Duodenal mucosa (tissue), 2 donors: Measurements from ENCODE around the gene ASTN2.

Experiments used
- H3K27ac ChIP-seq: one replicate; pipeline ENCODE4 v1.7.0; 2013; ENCODE audit warnings: low read depth, low read length
- H3K27me3 ChIP-seq, 2 donors: one replicate each; pipeline ENCODE4 v1.7.0; 2013; ENCODE audit warnings: low read length in 2 of 2, control low read depth in 1 of 2; ENCODE audit not compliant: insufficient read depth in 2 of 2, control insufficient read depth in 1 of 2
- H3K36me3 ChIP-seq, 2 donors: one replicate each; pipeline ENCODE4 v1.7.0; 2013; ENCODE audit warnings: low read length in 2 of 2, control low read depth in 1 of 2; ENCODE audit not compliant: insufficient read depth in 2 of 2, control insufficient read depth in 1 of 2
- H3K4me1 ChIP-seq, 2 donors: one replicate each; pipeline ENCODE4 v1.7.0; 2013; ENCODE audit warnings: low read length in 2 of 2, control low read depth in 1 of 2; ENCODE audit not compliant: insufficient read depth in 2 of 2, control insufficient read depth in 1 of 2
- H3K4me3 ChIP-seq, 2 donors: one replicate each; pipeline ENCODE4 v1.7.0; 2013; ENCODE audit warnings: low read length in 2 of 2, low read depth in 1 of 2
- H3K9ac ChIP-seq, 2 donors: one replicate each; pipeline ENCODE4 v1.7.0; 2013; ENCODE audit warnings: low read length in 2 of 2, low read depth in 1 of 2
- H3K9me3 ChIP-seq, 2 donors: one replicate each; pipeline ENCODE4 v1.7.0; 2013; ENCODE audit warnings: low read length in 2 of 2, control low read depth in 1 of 2; ENCODE audit not compliant: control insufficient read depth in 1 of 2

ASTN2 gene

DNA sequence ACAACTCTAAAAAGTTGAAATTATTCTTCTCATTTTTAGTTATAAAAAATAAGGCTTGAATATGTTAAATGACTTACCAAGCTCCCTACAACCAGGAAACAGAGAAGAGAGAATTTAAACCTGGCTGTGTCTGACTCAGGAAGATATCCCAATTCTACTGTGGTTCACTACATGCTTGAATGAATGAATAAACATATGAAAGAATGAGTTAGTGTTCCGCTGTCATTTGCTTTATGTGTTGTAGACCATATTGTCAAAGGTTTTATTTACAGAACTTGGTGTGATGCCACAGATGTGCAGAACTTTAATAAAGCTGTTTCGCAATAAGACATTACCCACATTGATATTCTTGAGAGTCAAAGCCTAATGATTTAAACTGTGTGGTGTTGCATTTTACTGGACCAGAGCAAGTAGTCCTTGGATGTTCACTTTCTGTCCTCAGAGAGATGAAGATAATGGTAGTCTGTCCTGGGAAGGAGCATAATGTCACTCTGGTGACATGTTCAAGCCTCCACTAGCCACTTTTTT, 414.6 kb downstream of the ASTN2 start:
- Histone ChIP-seq H3K9ac (no peak overlapping the region), H3K4me1 (no peaks in the 10 kb centered on the region), H3K36me3 (no peaks in the 10 kb centered on the region), H3K27me3 (no peaks in the 10 kb centered on the region), H3K27ac (no peak overlapping the region), H3K4me3 (no peak overlapping the region), H3K9me3 (no peaks in the 10 kb centered on the region)

DNA sequence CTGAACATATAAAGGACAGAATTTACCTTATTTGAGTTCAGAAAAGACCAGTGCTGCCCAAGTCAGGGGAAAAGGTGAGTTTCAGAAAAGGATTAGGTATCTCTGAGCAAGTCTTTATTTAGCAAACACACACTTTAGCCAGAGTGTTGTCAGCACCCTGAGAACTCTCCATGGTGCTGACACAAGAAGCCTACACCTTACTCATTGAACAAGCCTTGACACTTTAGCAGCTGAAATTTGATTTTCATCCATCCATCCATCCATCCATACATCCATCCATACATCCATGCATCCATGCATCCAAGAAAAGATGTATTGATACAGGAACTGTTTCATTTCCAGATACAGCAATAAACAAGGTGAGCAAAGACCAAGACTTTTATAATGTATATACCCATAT, 416.6 kb downstream of the ASTN2 start:
- H3K4me1 ChIP-seq = no peaks in the 10 kb centered on the region
- no peak overlapping the region for H3K4me3 ChIP-seq
- H3K9me3 ChIP-seq = no peaks in the 10 kb centered on the region
- no peak overlapping the region for H3K27ac ChIP-seq
- H3K27me3 ChIP-seq = no peaks in the 10 kb centered on the region
- H3K36me3 ChIP-seq = no peaks in the 10 kb centered on the region
- H3K9ac ChIP-seq = no peak overlapping the region

DNA sequence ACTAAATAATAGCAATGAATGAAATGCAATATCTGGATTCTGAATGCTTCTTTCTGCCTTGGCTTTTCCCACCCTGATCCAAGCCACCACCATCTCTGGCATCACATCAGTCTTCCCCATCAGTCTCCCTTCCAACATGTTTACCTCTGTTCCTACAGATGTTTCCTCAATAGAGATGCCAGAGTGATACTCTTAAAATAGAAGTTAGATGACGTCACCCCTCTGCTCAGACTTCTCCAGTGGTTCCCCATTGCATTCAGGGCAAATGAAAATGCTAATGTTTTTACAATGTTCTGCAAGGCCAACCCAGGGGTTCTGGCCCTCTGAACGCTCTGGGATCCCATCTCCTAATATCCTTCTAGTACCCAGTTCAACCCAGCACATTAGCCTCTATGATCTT, 422.0 kb downstream of the ASTN2 start:
- H3K27ac ChIP-seq = no peak overlapping the region
- H3K4me1 ChIP-seq = no peaks in the 10 kb centered on the region
- no peaks in the 10 kb centered on the region for H3K27me3 ChIP-seq
- H3K4me3 ChIP-seq = no peak overlapping the region
- H3K36me3 ChIP-seq = no peaks in the 10 kb centered on the region
- H3K9me3 ChIP-seq = no peaks in the 10 kb centered on the region
- H3K9ac ChIP-seq = no peak overlapping the region

DNA sequence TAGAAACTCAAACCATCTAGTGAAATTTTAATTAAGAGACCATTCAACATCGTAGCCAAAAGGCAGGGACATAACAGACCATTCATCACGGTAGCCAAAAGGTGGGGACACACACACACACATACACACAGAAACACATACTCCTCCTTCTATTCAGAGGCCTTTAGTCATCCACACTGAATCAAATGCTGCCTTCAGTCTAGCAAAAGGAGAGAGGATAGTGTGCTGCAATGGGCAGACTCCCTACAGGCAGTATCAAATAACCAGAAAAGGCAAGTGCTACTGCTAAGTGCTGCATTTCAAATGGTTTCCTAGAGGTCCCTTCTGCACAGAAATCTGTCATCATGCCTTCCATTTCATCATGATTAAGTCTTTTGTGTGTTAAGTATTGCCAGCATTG, 423.8 kb downstream of the ASTN2 start:
- no peaks in the 10 kb centered on the region for H3K9me3 ChIP-seq
- H3K36me3 ChIP-seq = no peaks in the 10 kb centered on the region
- H3K4me1 ChIP-seq = no peaks in the 10 kb centered on the region
- no peak overlapping the region for H3K4me3 ChIP-seq
- no peak overlapping the region for H3K9ac ChIP-seq
- H3K27me3 ChIP-seq = no peaks in the 10 kb centered on the region
- H3K27ac ChIP-seq = no peak overlapping the region

DNA sequence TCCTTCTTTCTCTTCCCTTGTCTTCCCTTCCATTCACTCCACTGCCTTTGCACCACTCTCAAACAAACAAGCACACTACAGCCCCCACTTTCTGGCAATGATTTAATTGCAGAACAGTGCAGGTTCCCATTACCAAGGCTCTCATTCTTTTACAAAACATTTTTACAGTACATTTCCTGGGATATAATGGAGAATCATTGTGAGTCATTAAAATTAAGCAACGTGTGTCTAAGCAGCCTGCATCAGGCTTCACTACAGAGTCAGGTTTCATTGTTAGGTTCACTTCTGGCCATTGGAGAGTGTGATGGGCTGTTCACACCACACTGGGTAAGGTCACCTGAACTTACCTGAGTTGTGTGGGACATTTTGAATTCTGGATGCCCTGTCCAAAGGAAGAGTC, 424.3 kb downstream of the ASTN2 start:
- Histone ChIP-seq H3K36me3 (no peaks in the 10 kb centered on the region), H3K4me1 (no peaks in the 10 kb centered on the region), H3K4me3 (no peak overlapping the region), H3K9me3 (no peaks in the 10 kb centered on the region), H3K9ac (no peak overlapping the region), H3K27ac (no peak overlapping the region), H3K27me3 (no peaks in the 10 kb centered on the region)

DNA sequence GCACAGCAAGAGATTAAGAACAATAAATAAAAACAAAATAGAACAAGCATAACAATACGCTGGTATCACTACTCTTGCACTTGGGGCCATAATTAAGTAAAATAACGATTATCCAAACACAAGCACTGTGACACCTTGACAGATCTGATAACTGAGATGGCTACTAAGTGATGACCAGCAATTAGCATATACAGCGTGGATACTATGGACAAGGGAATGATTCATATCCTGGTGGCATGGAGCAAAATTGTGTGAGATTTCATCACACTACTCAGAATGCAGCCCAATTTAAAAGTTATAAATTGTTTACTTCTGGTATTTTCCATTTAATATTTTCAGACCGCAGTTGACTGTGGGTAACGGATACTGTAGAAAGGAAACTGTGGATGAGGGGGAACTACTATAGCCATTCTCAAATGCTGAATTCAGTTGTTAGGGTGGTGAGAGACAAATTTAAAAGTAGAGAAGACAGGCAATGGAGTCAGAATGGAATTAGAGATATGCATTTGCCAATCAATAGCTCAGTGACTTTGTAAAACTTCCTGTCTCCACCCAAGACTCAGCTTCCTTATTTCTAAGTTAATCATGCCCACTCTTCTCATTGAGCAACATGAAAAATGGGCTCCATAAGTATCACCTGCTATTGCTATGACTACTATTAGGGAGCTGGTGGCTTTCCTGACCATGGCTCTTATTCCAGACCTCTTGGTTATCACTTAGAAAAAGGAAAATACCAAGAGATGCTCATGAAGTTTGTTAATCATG, 427.0 kb downstream of the ASTN2 start:
- Histone ChIP-seq H3K27me3 (no peaks in the 10 kb centered on the region), H3K9me3 (no peaks in the 10 kb centered on the region), H3K27ac (no peak overlapping the region), H3K9ac (no peak overlapping the region), H3K36me3 (no peaks in the 10 kb centered on the region), H3K4me3 (no peak overlapping the region), H3K4me1 (no peaks in the 10 kb centered on the region)

DNA sequence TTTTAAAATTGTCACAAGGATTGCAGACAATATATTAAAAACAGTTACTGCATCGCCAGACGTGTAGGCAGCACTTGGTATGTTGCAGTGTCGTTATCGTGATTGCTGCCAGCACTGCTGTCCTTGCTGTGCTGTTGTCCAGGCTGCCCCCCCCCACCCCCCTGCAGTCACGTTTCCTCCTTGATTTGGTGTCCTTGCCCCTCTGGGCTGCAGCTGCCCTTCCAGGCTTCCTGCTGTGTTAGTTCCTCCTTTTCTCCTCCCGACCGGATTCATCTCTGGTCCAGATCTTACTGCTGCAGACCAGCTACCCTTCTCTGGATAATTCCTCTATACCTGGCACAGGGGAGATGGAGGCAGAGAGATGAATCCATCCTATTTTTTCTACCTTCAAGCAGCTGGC, 428.8 kb downstream of the ASTN2 start:
- Histone ChIP-seq H3K27ac (no peak overlapping the region), H3K9me3 (no peaks in the 10 kb centered on the region), H3K4me1 (no peaks in the 10 kb centered on the region), H3K36me3 (no peaks in the 10 kb centered on the region), H3K4me3 (no peak overlapping the region), H3K27me3 (no peaks in the 10 kb centered on the region), H3K9ac (no peak overlapping the region)

DNA sequence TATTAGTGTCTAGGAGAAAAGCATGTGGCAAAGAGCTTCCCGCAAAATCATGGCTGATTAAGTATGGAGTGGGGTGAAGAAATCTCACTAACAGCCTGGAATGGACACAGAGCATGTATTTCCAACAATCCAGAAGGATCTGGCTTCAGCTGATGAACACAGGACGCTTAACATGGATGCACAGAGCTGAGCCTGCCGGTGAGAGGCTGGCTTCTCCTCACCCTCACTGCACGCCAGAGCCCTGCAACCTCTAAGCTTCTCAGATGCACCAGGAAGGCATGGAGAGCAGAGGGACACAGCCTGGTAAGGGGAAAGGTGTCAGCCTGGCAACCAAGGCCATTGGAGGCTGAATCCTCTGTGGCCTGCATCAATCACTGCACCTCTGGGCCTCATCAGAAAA, 429.3 kb downstream of the ASTN2 start:
- Histone ChIP-seq H3K9ac (no peak overlapping the region), H3K27me3 (no peaks in the 10 kb centered on the region), H3K4me1 (no peaks in the 10 kb centered on the region), H3K36me3 (no peaks in the 10 kb centered on the region), H3K27ac (no peak overlapping the region), H3K9me3 (no peaks in the 10 kb centered on the region), H3K4me3 (no peak overlapping the region)

DNA sequence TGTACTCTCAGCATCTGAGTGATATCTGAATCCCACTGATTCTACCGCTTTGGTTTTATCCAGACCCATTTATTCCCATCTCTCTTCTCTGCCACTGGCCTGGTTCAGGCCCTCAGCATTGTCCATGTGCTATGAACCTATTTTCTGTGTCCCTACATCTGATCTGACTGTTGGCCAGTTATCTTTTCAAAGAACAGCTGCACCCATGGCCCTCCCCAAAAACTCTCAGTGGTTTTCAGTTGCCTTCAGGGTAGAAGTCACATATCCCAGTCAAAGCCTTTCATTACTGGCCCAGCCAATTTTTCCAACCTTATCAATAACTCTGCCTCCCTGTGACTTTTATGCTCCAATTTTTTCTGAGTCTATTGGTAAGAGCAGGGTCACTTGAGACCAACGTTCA, 430.7 kb downstream of the ASTN2 start:
- H3K4me3 ChIP-seq = no peak overlapping the region
- no peak overlapping the region for H3K27ac ChIP-seq
- no peak overlapping the region for H3K9ac ChIP-seq

DNA sequence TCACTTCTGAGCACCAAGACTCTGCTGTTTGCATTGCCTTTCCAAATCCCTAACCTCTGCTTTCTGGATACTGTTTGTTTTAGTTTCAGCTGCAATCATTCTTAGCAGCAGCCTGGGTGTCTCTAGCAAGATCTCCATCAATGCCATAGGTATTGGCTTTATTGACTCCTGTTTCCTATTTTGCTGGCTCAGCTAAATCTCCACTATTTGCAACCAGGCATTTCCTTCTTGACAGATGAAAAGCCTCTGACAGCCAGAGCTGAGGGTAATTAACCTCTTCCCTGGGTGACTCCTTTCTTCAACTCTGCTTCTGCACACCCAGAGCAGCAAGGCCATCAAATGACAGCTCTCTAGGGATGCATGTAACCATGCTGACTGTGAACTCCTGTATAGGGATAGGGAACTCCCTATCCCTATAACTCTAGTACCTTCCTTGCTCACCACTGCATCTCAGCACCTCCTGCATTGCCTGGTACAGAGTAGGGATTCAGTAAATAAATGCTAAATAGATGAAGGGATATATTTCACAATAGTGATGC, 434.2 kb downstream of the ASTN2 start:
- Histone ChIP-seq H3K9ac (no peak overlapping the region), H3K36me3 (no peaks in the 10 kb centered on the region), H3K27ac (no peak overlapping the region), H3K27me3 (no peaks in the 10 kb centered on the region), H3K9me3 (no peaks in the 10 kb centered on the region), H3K4me1 (no peaks in the 10 kb centered on the region), H3K4me3 (no peak overlapping the region)

More for the DNA sequence above, 430.7 kb downstream of the ASTN2 start:
- H3K4me1 ChIP-seq = no peaks in the 10 kb centered on the region
- H3K36me3 ChIP-seq = no peaks in the 10 kb centered on the region
- no peaks in the 10 kb centered on the region for H3K27me3 ChIP-seq
- no peaks in the 10 kb centered on the region for H3K9me3 ChIP-seq
